CD4-positive, alpha-beta T cell (primary cell): ENCODE results near the gene SNX1. TPM values are rescaled to one million over a fixed set of nuclear protein-coding genes. Genes with fewer than 3 reads are reported as not detected.
"Not testable (repeated sequence)": the region's sequence is repeated elsewhere in the genome, so short reads cannot be mapped to it uniquely, and the experiment has no call there.

Experiments
- ATAC-seq: fragments of 200-7000 bp; cut with Tn5 transposase; one replicate; pipeline ENCODE4 v1.10.0; 2022; ENCODE audit warnings: mild to moderate bottlenecking; ENCODE audit not compliant: poor library complexity
- CTCF ChIA-PET: fragments of 350-600 bp; sonication (Branson Sonifier 250); formaldehyde crosslinking; loops from one replicate; lab custom pipeline; 2021; ENCODE audit warnings: antibody characterized with exemption, inconsistent platforms; lab: Charles Lee
- POLR2A ChIA-PET: fragments of 350-600 bp; sonication (Branson Sonifier 250); formaldehyde crosslinking; loops from one replicate; lab custom pipeline; 2021; ENCODE audit warnings: antibody characterized with exemption, inconsistent platforms; lab: Charles Lee
- DNase-seq, 14 experiments: peaks; one replicate each; pipeline ENCODE4 v3.0.0-alpha.2; 2013 to 2020; ENCODE audit warnings: mixed read lengths in 2 of 14
- H3K27ac ChIP-seq, 2 donors: one replicate each; pipeline versions ENCODE4 v1.5.1 to v1.7.0; 2013; ENCODE audit warnings: low read length in 2 of 2, low read depth in 1 of 2, mild to moderate bottlenecking in 1 of 2
- H3K27me3 ChIP-seq, 2 experiments: 1 replicate in 1 of 2; 2 replicates in 1 of 2; pipeline versions ENCODE4 v1.6.1 to v1.7.0; 2013; ENCODE audit warnings: low read length in 2 of 2, control low read depth in 1 of 2, mild to moderate bottlenecking in 1 of 2, moderate library complexity in 1 of 2; ENCODE audit not compliant: insufficient read depth in 2 of 2, control insufficient read depth in 1 of 2
- H3K36me3 ChIP-seq: one replicate; pipeline ENCODE4 v1.6.1; 2013; ENCODE audit warnings: low read length, control low read depth; ENCODE audit not compliant: insufficient read depth
- H3K4me1 ChIP-seq: one replicate; pipeline ENCODE4 v1.6.1; 2013; ENCODE audit warnings: low read length, control low read depth; ENCODE audit not compliant: insufficient read depth
- H3K4me3 ChIP-seq: one replicate; pipeline ENCODE4 v1.5.1; 2013; ENCODE audit warnings: mild to moderate bottlenecking, low read length, moderate library complexity
- H3K9me3 ChIP-seq, 2 experiments: 1 replicate in 1 of 2; 2 replicates in 1 of 2; pipeline versions ENCODE4 v1.6.1 to v1.7.0; 2013; ENCODE audit warnings: low read length in 2 of 2, mild to moderate bottlenecking in 2 of 2, control low read depth in 1 of 2, moderate library complexity in 1 of 2; ENCODE audit not compliant: control insufficient read depth in 1 of 2, insufficient read depth in 1 of 2
- H3K27ac Mint-ChIP-seq: one replicate; pipeline ENCODE4 v1.8.0; 2020; ENCODE audit warnings: mixed read lengths
- H3K27me3 Mint-ChIP-seq: one replicate; pipeline ENCODE4 v1.8.0; 2021; ENCODE audit warnings: mixed read lengths
- H3K36me3 Mint-ChIP-seq: one replicate; pipeline ENCODE4 v1.8.0; 2021; ENCODE audit warnings: low read depth, mixed read lengths
- H3K4me1 Mint-ChIP-seq: one replicate; pipeline ENCODE4 v1.8.0; 2021; ENCODE audit warnings: low read depth, mixed read lengths
- H3K4me3 Mint-ChIP-seq: one replicate; pipeline ENCODE4 v1.8.0; 2020; ENCODE audit warnings: mild to moderate bottlenecking, mixed read lengths
- H3K9me3 Mint-ChIP-seq: one replicate; pipeline ENCODE4 v1.8.0; 2020; ENCODE audit warnings: mixed read lengths
- intact Hi-C, 2 experiments: fragments of 100-400 bp; cut with DNase I in 1 of 2; cut with micrococcal nuclease in 1 of 2; formaldehyde crosslinking; loops; one replicate each; pipeline versions ENCODE4 v1.15.1 to v1.9.0; 2023 to 2025; cut with DNase I, micrococcal nuclease
- total RNA-seq, 174 experiments: library from RNA in 2 of 174; stranded (reverse) in 2 of 174; gene quantifications; one replicate each; pipeline ENCODE4 v1.2.3 and lab custom pipeline; 2021 to 2026
- TF ChIP-seq, protein P1 (sequence below): fragments of 200-600 bp; IDR thresholded peaks from one replicate; pipeline ENCODE4 v1.8.0; 2022; ENCODE audit warnings: antibody characterized with exemption, mild to moderate bottlenecking

SNX1 gene
- total RNA-seq, 2 experiments from 2014 or later: 57.0 to 61.1 TPM

DNA sequence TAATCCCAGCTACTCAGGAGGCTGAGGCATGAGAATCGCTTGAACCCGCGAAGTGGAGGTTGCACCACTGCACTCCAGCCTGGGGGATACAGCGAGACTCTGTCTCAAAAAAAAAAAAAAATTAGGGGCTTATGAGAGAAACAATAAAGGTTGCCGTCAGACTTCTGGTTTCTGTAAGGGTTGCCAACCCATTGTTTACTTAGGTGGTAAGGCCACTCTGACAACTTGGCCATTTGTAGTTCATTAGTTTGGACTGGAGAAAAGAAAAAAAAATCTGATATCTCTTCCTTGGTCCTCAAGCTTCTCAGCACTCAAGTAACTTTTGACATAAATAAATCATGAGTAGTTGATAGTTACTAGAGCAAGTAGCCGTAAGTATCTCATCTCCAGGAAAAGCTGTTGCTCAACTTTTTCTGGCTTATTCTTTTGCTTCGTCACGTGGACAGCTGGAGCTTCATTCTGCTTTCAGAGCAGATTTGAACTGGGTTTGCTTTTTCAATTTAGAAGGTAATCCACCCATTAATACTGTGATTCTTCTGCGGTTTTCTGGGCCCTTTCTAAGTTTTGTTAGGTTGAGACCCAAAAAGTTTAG is 9.4 kb downstream of the SNX1 start:
- DNase-seq (no peak), ATAC-seq (no peak)
- Histone ChIP-seq H3K27me3 (no peaks in the 10 kb centered on the region), H3K4me1 (peaks cover 8% of the 10 kb centered on the region), H3K9me3 (no peaks in the 10 kb centered on the region), H3K27ac (no peak overlapping the region), H3K4me3 (no peak overlapping the region), H3K36me3 (peaks cover 8% of the 10 kb centered on the region)
- intact Hi-C loops: no loop called here
- peaks cover 73% of the 10 kb centered on the region for H3K4me1 Mint-ChIP-seq
- H3K27ac Mint-ChIP-seq: no peak overlapping the region
- ChIA-PET POLR2A (interaction anchor here (0.6 kb wide), 1 partner anchor 427 kb away, joined by 3 read pairs; no protein-coding TSS in a partner anchor), CTCF (no interaction called here)
- TF ChIP-seq, protein P1, sequence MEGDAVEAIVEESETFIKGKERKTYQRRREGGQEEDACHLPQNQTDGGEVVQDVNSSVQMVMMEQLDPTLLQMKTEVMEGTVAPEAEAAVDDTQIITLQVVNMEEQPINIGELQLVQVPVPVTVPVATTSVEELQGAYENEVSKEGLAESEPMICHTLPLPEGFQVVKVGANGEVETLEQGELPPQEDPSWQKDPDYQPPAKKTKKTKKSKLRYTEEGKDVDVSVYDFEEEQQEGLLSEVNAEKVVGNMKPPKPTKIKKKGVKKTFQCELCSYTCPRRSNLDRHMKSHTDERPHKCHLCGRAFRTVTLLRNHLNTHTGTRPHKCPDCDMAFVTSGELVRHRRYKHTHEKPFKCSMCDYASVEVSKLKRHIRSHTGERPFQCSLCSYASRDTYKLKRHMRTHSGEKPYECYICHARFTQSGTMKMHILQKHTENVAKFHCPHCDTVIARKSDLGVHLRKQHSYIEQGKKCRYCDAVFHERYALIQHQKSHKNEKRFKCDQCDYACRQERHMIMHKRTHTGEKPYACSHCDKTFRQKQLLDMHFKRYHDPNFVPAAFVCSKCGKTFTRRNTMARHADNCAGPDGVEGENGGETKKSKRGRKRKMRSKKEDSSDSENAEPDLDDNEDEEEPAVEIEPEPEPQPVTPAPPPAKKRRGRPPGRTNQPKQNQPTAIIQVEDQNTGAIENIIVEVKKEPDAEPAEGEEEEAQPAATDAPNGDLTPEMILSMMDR: no peak
- peaks cover 37% of the 10 kb centered on the region for H3K36me3 Mint-ChIP-seq
- no peaks in the 10 kb centered on the region for H3K27me3 Mint-ChIP-seq
- H3K4me3 Mint-ChIP-seq: no peak overlapping the region
- no peaks in the 10 kb centered on the region for H3K9me3 Mint-ChIP-seq

DNA sequence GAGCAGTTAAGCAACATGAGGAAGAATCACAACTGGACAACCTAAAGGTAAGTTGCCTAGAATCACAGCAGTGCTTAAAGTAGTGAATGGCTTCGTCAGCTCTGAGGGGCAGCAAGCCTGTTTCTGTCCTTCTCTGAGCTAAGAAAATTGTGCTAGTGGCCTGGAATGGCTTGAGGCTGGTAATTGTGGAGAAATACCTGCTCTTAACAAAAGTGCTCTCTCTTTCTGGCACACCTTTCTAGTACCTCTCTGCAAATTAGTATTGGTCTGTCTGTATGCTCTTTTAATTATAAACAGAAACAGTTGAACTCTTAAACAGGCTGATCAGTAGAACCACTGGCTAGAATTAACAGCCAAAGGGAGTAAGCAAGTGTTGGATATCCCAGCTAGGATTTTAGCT is 11.6 kb downstream of the SNX1 start:
- Mint-ChIP-seq H3K27ac (no peak overlapping the region), H3K36me3 (peaks cover 35% of the 10 kb centered on the region), H3K9me3 (no peaks in the 10 kb centered on the region), H3K4me3 (no peak overlapping the region), H3K4me1 (peaks cover 77% of the 10 kb centered on the region), H3K27me3 (no peaks in the 10 kb centered on the region)
- no peaks in the 10 kb centered on the region for H3K27me3 ChIP-seq
- TF ChIP-seq, protein P1: no peak
- intact Hi-C loops: no loop called here
- ChIA-PET CTCF (no interaction called here), POLR2A (interaction anchor here (1.0 kb wide), 1 partner anchor 11 kb away, joined by 3 read pairs; the partner anchor contains the start of gene SNX1)
- H3K4me1 ChIP-seq: peaks cover 10% of the 10 kb centered on the region
- no peak overlapping the region for H3K27ac ChIP-seq
- no peak overlapping the region for H3K4me3 ChIP-seq
- ATAC-seq: no peak
- peaks cover 10% of the 10 kb centered on the region for H3K36me3 ChIP-seq
- H3K9me3 ChIP-seq: no peaks in the 10 kb centered on the region
- DNase-seq: no peak

DNA sequence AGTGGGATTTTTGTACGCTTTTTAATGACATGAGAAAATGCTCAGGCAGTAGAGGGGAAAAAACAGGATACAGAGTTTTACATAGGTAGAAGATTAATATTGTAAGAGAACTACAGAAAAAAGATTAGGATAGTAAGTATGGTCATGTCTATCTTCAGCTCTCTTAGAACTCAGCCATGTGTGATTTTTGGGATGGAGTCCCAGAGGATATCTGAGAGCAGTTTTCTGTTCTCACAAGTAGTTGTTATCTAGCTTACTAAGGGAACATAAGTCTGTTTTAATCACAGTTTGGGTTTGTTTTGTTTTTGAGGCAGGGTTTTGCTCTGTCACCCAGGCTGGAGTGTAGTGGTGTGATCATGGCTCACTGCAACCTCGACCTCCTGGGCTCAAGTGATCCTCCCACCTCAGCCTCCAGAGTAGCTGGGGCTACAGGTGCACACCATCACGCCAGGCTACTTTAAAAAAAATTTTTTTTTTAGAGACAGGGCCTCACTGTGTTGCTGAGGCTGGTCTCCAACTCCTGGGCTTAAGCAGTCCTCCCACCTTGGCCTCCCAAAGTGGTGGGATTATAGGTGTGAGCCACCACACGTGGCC is 14.4 kb downstream of the SNX1 start:
- CTCF ChIA-PET: interaction anchor here (1.3 kb wide), 1 partner anchor 11 kb away, joined by 3 read pairs; no protein-coding TSS in a partner anchor
- H3K27ac ChIP-seq, intact Hi-C loops: not testable (repeated sequence)

More for the DNA sequence above, 14.4 kb downstream of the SNX1 start:
- H3K4me1 ChIP-seq, ATAC-seq, H3K27me3 Mint-ChIP-seq, H3K4me3 Mint-ChIP-seq, H3K27me3 ChIP-seq, DNase-seq, H3K4me3 ChIP-seq, H3K9me3 ChIP-seq, H3K9me3 Mint-ChIP-seq: not testable (repeated sequence)
- H3K36me3 ChIP-seq: peaks cover 36% of the 10 kb centered on the region
- POLR2A ChIA-PET: interaction anchor here (0.7 to 1.1 kb wide), 2 partner anchors 9 to 17 kb away, joined by 3 to 4 read pairs; partner anchors contain the start of gene CIAO2A
- H3K36me3 Mint-ChIP-seq: peaks cover 50% of the 10 kb centered on the region
- H3K4me1 Mint-ChIP-seq: peaks cover 66% of the 10 kb centered on the region
- H3K27ac Mint-ChIP-seq: peak overlapping the region; percentile 63
